Left renal cortex interstitium (tissue), 4 donors: Measurements from ENCODE around the gene EN2. TPM values are rescaled to one million over a fixed set of nuclear protein-coding genes. Genes with fewer than 3 reads are reported as not detected.

Experiments
- DNase-seq, 4 donors: peaks; one replicate each; pipeline ENCODE4 v3.0.0-alpha.2; 2013; ENCODE audit warnings: low read depth in 4 of 4, low spot score in 2 of 4, missing footprints in 1 of 4
- polyA plus RNA-seq, 4 donors: library from polyadenylated mRNA; unstranded; fragments of 120-200 nt; gene quantifications; one replicate each; pipeline ENCODE4 v1.2.1, GENCODE V29; 2013; ENCODE audit not compliant: insufficient read length in 4 of 4

Gene EN2
- polyA plus RNA-seq, 4 donors = 0.07 to 0.76 (median 0.31) TPM

- DNase-seq = no peak
Measured at GRCh38 chr7:155449869-155450557, 7.9 kb upstream of the EN2 start.

GRCh38 chr7:155450558-155450969, 7.4 kb upstream of the EN2 start:
- DNase-seq = no peak

- DNase-seq = no peak
Measured at GRCh38 chr7:155450970-155451801, 6.7 kb upstream of the EN2 start.

- no peak for DNase-seq
Measured at GRCh38 chr7:155451840-155452239, 6.1 kb upstream of the EN2 start.

- no peak for DNase-seq
Measured at GRCh38 chr7:155452505-155453295, 5.2 kb upstream of the EN2 start.

GRCh38 chr7:155453296-155454182, 4.4 kb upstream of the EN2 start:
- DNase-seq = no peak

- DNase-seq = no peak
Measured at GRCh38 chr7:155454183-155455112, 3.5 kb upstream of the EN2 start.

- DNase-seq = no peak
Measured at GRCh38 chr7:155455132-155455693, 2.7 kb upstream of the EN2 start.

GRCh38 chr7:155455776-155456737, 1.9 kb upstream of the EN2 start:
- no peak for DNase-seq

- no peak for DNase-seq
Measured at GRCh38 chr7:155456738-155457543, 988 bp upstream of the EN2 start.

- DNase-seq = no peak
Measured at GRCh38 chr7:155457544-155458110, 302 bp upstream of the EN2 start.

- DNase-seq = no peak
Measured at GRCh38 chr7:155458878-155459699, 1.2 kb downstream of the EN2 start.

- no peak for DNase-seq
Measured at GRCh38 chr7:155459700-155460461, 2.0 kb downstream of the EN2 start.

GRCh38 chr7:155460926-155461613, 3.1 kb downstream of the EN2 start:
- DNase-seq = no peak
